HepG2 (cell line): ENCODE results near the gene UBE2E1. TPM values are rescaled to one million over a fixed set of nuclear protein-coding genes. Genes with fewer than 3 reads are reported as not detected.

Experiments used
- BRCA1 ChIP-seq: sonication (generic); formaldehyde crosslinking; IDR thresholded peaks from 2 replicates; pipeline ENCODE4 v1.4.0; 2020; ENCODE audit warnings: missing genetic modification reagents
- DMAP1 ChIP-seq: IDR thresholded peaks from 2 replicates; pipeline ENCODE4 v1.6.1; 2016
- ETV5 ChIP-seq: IDR thresholded peaks from 2 replicates; pipeline ENCODE4 v1.6.1; 2018; ENCODE audit warnings: missing biosample characterization, missing genetic modification reagents, inconsistent platforms, borderline replicate concordance
- GABPB1 ChIP-seq: IDR thresholded peaks from 2 replicates; pipeline ENCODE4 v1.6.1; 2016; ENCODE audit warnings: mild to moderate bottlenecking, missing genetic modification reagents, moderate library complexity, missing compliant biosample characterization
- HINFP ChIP-seq: sonication (generic); formaldehyde crosslinking; IDR thresholded peaks from 2 replicates; pipeline ENCODE4 v1.4.0; 2020; ENCODE audit warnings: low read depth, mild to moderate bottlenecking, missing genetic modification reagents
- MAFK ChIP-seq, 2 experiments: IDR thresholded peaks in 1 of 2; conservative IDR thresholded peaks in 1 of 2; 2 replicates each; pipeline ENCODE4 v1.6.1; 2011; ENCODE audit warnings: improper control_type of control experiment in 2 of 2, low read length in 2 of 2
- PHF8 ChIP-seq: sonication (generic); formaldehyde crosslinking; IDR thresholded peaks from 2 replicates; pipeline ENCODE4 v1.5.0; 2020; ENCODE audit warnings: missing genetic modification reagents
- POLR2A ChIP-seq, 2 experiments: IDR thresholded peaks; 2 replicates each; pipeline ENCODE4 v1.6.1; 2011; ENCODE audit warnings: low read depth in 2 of 2, low read length in 2 of 2, mild to moderate bottlenecking in 1 of 2, moderate library complexity in 1 of 2; ENCODE audit not compliant: insufficient read depth in 1 of 2
- RARA ChIP-seq: IDR thresholded peaks from 2 replicates; pipeline ENCODE4 v1.6.1; 2016; ENCODE audit warnings: missing genetic modification reagents, missing compliant biosample characterization
- RBM39 ChIP-seq: fragments of 200-400 bp; formaldehyde crosslinking; IDR thresholded peaks from one replicate; pipeline ENCODE4 v1.6.1; 2018; ENCODE audit warnings: antibody characterized with exemption, mild to moderate bottlenecking, low read depth, low read length; ENCODE audit not compliant: poor library complexity, severe bottlenecking
- SAP130 ChIP-seq: IDR thresholded peaks from 2 replicates; pipeline ENCODE4 v1.6.1; 2016; ENCODE audit warnings: low read depth
- SATB2 ChIP-seq: sonication (generic); formaldehyde crosslinking; IDR thresholded peaks from 2 replicates; pipeline ENCODE4 v1.5.0; 2020; ENCODE audit warnings: missing genetic modification reagents
- ZNF124 ChIP-seq: sonication (generic); formaldehyde crosslinking; IDR thresholded peaks from 2 replicates; pipeline ENCODE4 v1.4.0; 2020; ENCODE audit warnings: missing genetic modification reagents
- ZNF17 ChIP-seq: sonication (generic); formaldehyde crosslinking; IDR thresholded peaks from 2 replicates; pipeline ENCODE4 v1.5.0; 2020; ENCODE audit warnings: mild to moderate bottlenecking, missing genetic modification reagents
- ZNF550 ChIP-seq: sonication (generic); formaldehyde crosslinking; IDR thresholded peaks from 2 replicates; pipeline ENCODE4 v1.4.0; 2020; ENCODE audit warnings: mild to moderate bottlenecking, missing genetic modification reagents, borderline replicate concordance
- ZUFSP ChIP-seq: sonication (generic); formaldehyde crosslinking; IDR thresholded peaks from 2 replicates; pipeline ENCODE4 v1.9.0; 2021; ENCODE audit warnings: missing genetic modification reagents, mild to moderate bottlenecking, borderline replicate concordance
- polyA plus RNA-seq, 8 experiments: library from polyadenylated mRNA; depleted of rRNA in 3 of 8; stranded (reverse) in 7 of 8; unstranded in 1 of 8; fragments of >200 nt; fragmentation: Illumina TruSeq in 4 of 8; extraction: Trizol in 4 of 8; gene quantifications; 2 replicates each; pipeline versions ENCODE4 v1.2.1 to v1.2.3, GENCODE V29; 2011 to 2016; ENCODE audit warnings: low read depth in 4 of 8, missing spikeins in 1 of 8, mixed read lengths in 1 of 8; ENCODE audit not compliant: insufficient read depth in 1 of 8
- total RNA-seq, 5 experiments: library from RNA; depleted of rRNA; stranded (reverse); fragments of >200 nt; fragmentation: Illumina TruSeq; extraction: Trizol; gene quantifications; 2 replicates each; pipeline ENCODE4 v1.2.3, GENCODE V29; 2016; ENCODE audit warnings: low read depth in 1 of 5
- TF ChIP-seq, protein P1 (sequence below): sonication (generic); formaldehyde crosslinking; IDR thresholded peaks from 2 replicates; pipeline ENCODE4 v1.8.1; 2023; ENCODE audit warnings: mild to moderate bottlenecking, moderate library complexity, missing genetic modification reagents
- TF ChIP-seq, protein P2 (sequence below): sonication (generic); formaldehyde crosslinking; IDR thresholded peaks from 2 replicates; pipeline ENCODE4 v1.8.0; 2022; ENCODE audit warnings: mild to moderate bottlenecking, missing genetic modification reagents, borderline replicate concordance
- TF ChIP-seq, protein P3 (sequence below): sonication (generic); formaldehyde crosslinking; IDR thresholded peaks from 2 replicates; pipeline ENCODE4 v1.8.0; 2022; ENCODE audit warnings: low read depth, missing genetic modification reagents
- TF ChIP-seq, protein P4 (sequence below): sonication (generic); formaldehyde crosslinking; IDR thresholded peaks from 2 replicates; pipeline ENCODE4 v1.8.1; 2023; ENCODE audit warnings: mild to moderate bottlenecking, missing genetic modification reagents, borderline replicate concordance
- TF ChIP-seq, protein P5 (sequence below): sonication (generic); formaldehyde crosslinking; IDR thresholded peaks from 2 replicates; pipeline ENCODE4 v1.4.0; 2020; ENCODE audit warnings: missing genetic modification reagents

UBE2E1 gene
- total and polyA plus RNA-seq, 2 of the 13 experiments (the other 11 are each of a cell fraction or from before 2014, with no cell fraction given): 55.4 to 61.8 TPM

DNA sequence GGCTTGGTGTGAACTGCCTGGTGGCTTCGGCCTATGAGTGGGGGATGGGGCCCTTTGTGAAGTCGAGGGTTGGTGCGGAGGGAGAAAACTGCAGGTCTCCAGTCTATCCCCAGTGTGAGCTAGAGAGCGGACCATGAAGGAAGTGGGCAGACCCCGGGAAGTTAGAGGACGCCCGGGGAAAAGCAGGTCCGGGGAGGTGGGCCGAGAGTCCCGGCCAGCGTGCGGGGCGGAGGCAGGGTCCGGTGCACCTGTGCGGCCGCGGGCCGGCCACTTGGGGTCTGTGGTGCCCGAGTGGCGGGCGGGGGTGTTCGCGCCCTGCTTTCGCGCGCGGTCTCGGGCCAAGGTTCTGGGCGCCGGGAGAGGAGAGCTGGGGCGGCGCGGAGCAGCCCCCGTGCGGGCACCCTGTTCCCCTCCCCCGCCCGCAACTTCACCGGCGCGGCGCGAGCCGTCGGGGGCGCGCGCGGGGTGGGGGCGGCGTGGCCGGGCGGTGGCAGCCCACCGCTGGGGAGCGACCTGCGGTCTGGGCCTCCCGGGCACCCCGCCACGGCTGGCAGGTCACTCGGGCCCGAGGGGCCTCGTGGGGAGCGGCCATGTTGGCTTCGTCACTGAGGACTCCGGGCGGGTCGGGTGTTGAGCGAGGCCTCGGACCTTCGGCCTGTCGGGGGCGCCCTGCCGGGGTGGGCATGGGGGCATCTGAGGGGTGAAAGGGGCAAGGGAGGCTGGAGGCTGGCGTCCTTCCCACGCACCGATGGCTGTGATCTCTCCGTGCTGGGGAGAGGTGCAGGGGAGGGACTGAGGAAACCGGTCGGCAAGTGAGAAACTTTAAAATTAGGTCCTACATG lies 4.8 kb downstream of the UBE2E1 start (continued):
- TF ChIP-seq ZNF550: no peak
- TF ChIP-seq, protein P1, sequence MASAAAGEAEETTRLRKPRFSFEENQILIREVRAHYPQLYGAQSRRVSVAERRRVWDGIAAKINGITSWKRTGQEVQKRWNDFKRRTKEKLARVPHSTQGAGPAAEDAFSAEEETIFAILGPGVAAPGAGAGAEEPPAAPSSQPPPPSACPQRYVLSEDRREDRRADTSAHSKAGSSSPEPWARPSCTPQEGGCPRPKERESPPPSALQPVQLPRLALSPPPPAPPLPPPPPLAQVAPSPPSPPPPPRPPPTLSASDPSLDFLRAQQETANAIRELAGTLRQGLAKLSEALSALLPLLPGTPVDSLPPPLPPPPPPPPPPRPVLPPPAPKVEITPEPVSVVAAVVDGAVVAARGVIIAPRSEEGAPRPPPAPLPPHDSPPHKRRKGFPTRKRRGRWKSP (CRISPR knock-in tag): 0 out of 2 replicates have a peak, but pooled peaks have one; percentile 51
- TF ChIP-seq ZNF124 (CRISPR knock-in tag): 0 out of 2 replicates have a peak, but pooled peaks have one; percentile 36
- TF ChIP-seq, protein P2, sequence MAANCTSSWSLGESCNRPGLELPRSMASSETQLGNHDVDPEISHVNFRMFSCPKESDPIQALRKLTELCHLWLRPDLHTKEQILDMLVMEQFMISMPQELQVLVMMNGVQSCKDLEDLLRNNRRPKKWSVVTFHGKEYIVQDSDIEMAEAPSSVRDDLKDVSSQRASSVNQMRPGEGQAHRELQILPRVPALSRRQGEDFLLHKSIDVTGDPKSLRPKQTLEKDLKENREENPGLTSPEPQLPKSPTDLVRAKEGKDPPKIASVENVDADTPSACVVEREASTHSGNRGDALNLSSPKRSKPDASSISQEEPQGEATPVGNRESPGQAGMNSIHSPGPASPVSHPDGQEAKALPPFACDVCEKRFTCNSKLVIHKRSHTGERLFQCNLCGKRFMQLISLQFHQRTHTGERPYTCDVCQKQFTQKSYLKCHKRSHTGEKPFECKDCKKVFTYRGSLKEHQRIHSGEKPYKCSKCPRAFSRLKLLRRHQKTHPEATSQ (CRISPR knock-in tag): no peak
- TF ChIP-seq DMAP1 (CRISPR knock-in tag): peak; percentile 54; the same call in 1 of the 2 replicates
- TF ChIP-seq, protein P3, sequence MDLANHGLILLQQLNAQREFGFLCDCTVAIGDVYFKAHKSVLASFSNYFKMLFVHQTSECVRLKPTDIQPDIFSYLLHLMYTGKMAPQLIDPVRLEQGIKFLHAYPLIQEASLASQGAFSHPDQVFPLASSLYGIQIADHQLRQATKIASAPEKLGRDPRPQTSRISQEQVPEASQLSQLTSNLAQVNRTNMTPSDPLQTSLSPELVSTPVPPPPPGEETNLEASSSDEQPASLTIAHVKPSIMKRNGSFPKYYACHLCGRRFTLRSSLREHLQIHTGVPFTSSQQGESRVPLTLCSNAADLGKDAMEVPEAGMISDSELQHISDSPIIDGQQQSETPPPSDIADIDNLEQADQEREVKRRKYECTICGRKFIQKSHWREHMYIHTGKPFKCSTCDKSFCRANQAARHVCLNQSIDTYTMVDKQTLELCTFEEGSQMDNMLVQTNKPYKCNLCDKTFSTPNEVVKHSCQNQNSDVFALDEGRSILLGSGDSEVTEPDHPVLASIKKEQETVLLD: peak; percentile 25; the same call in 1 of the 2 replicates
- TF ChIP-seq, protein P4, sequence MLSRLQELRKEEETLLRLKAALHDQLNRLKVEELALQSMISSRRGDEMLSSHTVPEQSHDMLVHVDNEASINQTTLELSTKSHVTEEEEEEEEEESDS: no peak
- TF ChIP-seq HINFP (CRISPR knock-in tag): peak; percentile 47; the same call in 1 of the 2 replicates
- TF ChIP-seq SATB2 (CRISPR knock-in tag): no peak
- peak; percentile 56 to 66 for TF ChIP-seq POLR2A (IDR thresholded peaks at IDR 0.05; ENCODE audit: insufficient read depth in 1 of 2, low read depth in 2 of 2, low read length in 2 of 2)
- TF ChIP-seq ZNF17: no peak
- TF ChIP-seq, protein P5, sequence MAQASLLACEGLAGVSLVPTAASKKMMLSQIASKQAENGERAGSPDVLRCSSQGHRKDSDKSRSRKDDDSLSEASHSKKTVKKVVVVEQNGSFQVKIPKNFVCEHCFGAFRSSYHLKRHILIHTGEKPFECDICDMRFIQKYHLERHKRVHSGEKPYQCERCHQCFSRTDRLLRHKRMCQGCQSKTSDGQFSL (CRISPR knock-in tag): no peak
- TF ChIP-seq RARA: peak; percentile 45; the same call in 1 of the 2 replicates
- TF ChIP-seq BRCA1: no peak
- TF ChIP-seq PHF8: peak; percentile 67
- TF ChIP-seq MAFK (conservative IDR thresholded peaks at IDR 0.05 in 1 of 2, IDR thresholded peaks at IDR 0.05 in 1 of 2; ENCODE audit: low read length in 2 of 2): peak in 1 of 2 experiments; percentile 68; a peak in 1 of 4 replicates
- TF ChIP-seq ETV5 (CRISPR knock-in tag): peak; percentile 25; the same call in 1 of the 2 replicates
- TF ChIP-seq RBM39: peak; percentile 43
- peak; percentile 52 for TF ChIP-seq GABPB1 (CRISPR knock-in tag)
- no peak for TF ChIP-seq ZUFSP (CRISPR knock-in tag)
- TF ChIP-seq SAP130: peak; percentile 26; the same call in 1 of the 2 replicates
